RWPE2 (cell line): ENCODE data around the gene EFS.
"Not testable (repeated sequence)": the region's sequence is repeated elsewhere in the genome, so short reads cannot be mapped to it uniquely, and the experiment has no call there.

ENCODE experiments used
- ATAC-seq: fragments of 200-7000 bp; cut with Tn5 transposase; 3 replicates; pipeline ENCODE4 v1.9.1; 2021; ENCODE audit warnings: low read depth
- DNase-seq: peaks from one replicate; pipeline ENCODE4 v3.0.0-alpha.2; 2020; ENCODE audit warnings: low spot score
- H3K27ac ChIP-seq: fragments of 450-650 bp; 2 replicates; pipeline ENCODE4 v1.5.1; 2017; ENCODE audit warnings: mild to moderate bottlenecking; ENCODE audit not compliant: poor library complexity, severe bottlenecking
- H3K27me3 ChIP-seq: fragments of 250-450 bp; sonication (Bioruptor Pico); 2 replicates; pipeline ENCODE4 v1.5.1; 2021; ENCODE audit warnings: mild to moderate bottlenecking, moderate library complexity; ENCODE audit not compliant: insufficient read depth, poor library complexity, severe bottlenecking
- H3K36me3 ChIP-seq: fragments of 250-450 bp; sonication (Bioruptor Pico); 2 replicates; pipeline ENCODE4 v1.5.1; 2020; ENCODE audit warnings: low read depth, mild to moderate bottlenecking, moderate library complexity
- H3K4me1 ChIP-seq: fragments of 250-450 bp; sonication (Bioruptor Pico); 2 replicates; pipeline ENCODE4 v1.5.1; 2021; ENCODE audit warnings: mild to moderate bottlenecking, moderate library complexity; ENCODE audit not compliant: insufficient read depth, poor library complexity, severe bottlenecking
- H3K4me3 ChIP-seq: fragments of 250-450 bp; sonication (Bioruptor Pico); 2 replicates; pipeline ENCODE4 v1.5.1; 2021; ENCODE audit warnings: mild to moderate bottlenecking, moderate library complexity; ENCODE audit not compliant: severe bottlenecking
- H3K9me3 ChIP-seq: fragments of 250-450 bp; sonication (Bioruptor Pico); 2 replicates; pipeline ENCODE4 v1.5.1; 2021; ENCODE audit warnings: mild to moderate bottlenecking, moderate library complexity; ENCODE audit not compliant: severe bottlenecking
- TF ChIP-seq, protein P1 (sequence below): fragments of 450-650 bp; IDR thresholded peaks from one replicate; pipeline ENCODE4 v1.5.1; 2017; ENCODE audit warnings: mild to moderate bottlenecking, moderate library complexity; ENCODE audit not compliant: poor library complexity, severe bottlenecking

EFS gene

DNA sequence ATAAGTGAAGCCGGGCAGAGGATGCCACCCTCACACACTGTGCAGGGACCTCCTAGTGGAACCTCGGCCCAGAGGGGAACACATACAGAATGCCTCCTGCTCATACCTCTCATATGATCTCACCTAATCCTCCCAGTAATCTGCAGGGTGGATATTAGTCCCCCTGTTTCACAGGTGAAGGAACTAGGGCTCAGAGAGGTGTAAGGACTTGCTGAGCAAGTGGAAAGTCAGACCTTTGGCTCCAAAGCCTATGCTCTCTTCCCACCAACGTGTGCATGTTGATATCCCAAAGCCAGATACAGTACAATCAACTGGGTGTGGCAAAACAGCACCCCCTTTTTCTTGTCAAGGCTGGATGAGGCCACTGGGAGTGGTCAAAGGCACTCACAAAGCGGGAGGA lies 38.9 kb upstream of the EFS start:
- H3K9me3 ChIP-seq = no peaks in the 10 kb centered on the region
- no peaks in the 10 kb centered on the region for H3K4me1 ChIP-seq
- no peak for ATAC-seq
- H3K27ac ChIP-seq = no peak overlapping the region
- H3K36me3 ChIP-seq = no peaks in the 10 kb centered on the region
- no peaks in the 10 kb centered on the region for H3K27me3 ChIP-seq
- no peak for DNase-seq
- no peak overlapping the region for H3K4me3 ChIP-seq
- TF ChIP-seq, protein P1, sequence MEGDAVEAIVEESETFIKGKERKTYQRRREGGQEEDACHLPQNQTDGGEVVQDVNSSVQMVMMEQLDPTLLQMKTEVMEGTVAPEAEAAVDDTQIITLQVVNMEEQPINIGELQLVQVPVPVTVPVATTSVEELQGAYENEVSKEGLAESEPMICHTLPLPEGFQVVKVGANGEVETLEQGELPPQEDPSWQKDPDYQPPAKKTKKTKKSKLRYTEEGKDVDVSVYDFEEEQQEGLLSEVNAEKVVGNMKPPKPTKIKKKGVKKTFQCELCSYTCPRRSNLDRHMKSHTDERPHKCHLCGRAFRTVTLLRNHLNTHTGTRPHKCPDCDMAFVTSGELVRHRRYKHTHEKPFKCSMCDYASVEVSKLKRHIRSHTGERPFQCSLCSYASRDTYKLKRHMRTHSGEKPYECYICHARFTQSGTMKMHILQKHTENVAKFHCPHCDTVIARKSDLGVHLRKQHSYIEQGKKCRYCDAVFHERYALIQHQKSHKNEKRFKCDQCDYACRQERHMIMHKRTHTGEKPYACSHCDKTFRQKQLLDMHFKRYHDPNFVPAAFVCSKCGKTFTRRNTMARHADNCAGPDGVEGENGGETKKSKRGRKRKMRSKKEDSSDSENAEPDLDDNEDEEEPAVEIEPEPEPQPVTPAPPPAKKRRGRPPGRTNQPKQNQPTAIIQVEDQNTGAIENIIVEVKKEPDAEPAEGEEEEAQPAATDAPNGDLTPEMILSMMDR = no peak

DNA sequence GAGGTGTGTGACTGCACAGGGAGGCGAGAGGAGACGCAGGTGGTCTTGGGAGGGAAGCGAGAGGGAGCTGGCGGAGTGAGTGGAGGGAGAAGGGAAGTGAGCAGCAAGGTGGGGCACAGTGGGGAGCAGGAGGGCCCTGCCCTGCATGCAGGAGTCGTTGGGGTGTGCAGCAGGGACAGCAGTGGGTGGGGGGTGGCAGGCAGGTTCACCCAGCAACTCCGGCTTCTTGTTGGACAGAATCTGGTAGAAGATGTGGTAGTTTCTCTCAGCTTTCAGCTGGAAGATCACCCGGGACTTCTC lies 38.1 kb upstream of the EFS start:
- no peak for DNase-seq
- Histone ChIP-seq H3K27ac (no peak overlapping the region), H3K27me3 (no peaks in the 10 kb centered on the region), H3K9me3 (no peaks in the 10 kb centered on the region), H3K4me1 (no peaks in the 10 kb centered on the region), H3K4me3 (no peak overlapping the region), H3K36me3 (no peaks in the 10 kb centered on the region)
- ATAC-seq = no peak
- TF ChIP-seq, protein P1 = no peak

GRCh38 chr14:23402296-23403138 lies 37.5 kb upstream of the EFS start:
- TF ChIP-seq, protein P1 = no peak
- no peaks in the 10 kb centered on the region for H3K36me3 ChIP-seq

DNA sequence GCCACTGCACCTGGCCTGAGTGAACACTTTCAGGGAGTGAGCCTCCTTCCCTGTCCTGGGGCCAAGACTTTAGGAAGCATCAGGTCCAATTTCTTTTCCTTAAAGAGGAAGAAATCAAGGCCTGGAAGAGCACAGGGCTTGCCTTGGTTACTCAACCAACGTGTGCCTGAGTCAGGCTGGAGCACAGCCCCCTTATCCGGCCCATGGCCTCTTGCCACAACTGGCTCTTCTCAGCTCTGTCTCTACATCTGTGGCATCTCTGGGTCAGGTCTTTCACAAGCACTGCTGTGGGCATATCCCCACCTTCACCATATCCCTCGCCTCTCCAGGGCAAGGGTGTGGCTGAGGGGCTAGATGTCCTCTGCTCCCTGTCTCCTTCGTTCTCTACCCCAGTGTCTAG lies 36.3 kb upstream of the EFS start:
- H3K4me1 ChIP-seq = no peaks in the 10 kb centered on the region
- no peaks in the 10 kb centered on the region for H3K27me3 ChIP-seq
- no peak for ATAC-seq
- H3K4me3 ChIP-seq = no peak overlapping the region
- no peak overlapping the region for H3K27ac ChIP-seq
- DNase-seq = no peak
- no peaks in the 10 kb centered on the region for H3K9me3 ChIP-seq
- TF ChIP-seq, protein P1 = no peak
- H3K36me3 ChIP-seq = no peaks in the 10 kb centered on the region

More at GRCh38 chr14:23402296-23403138, 37.5 kb upstream of the EFS start:
- ATAC-seq (no peak), DNase-seq (no peak)
- Histone ChIP-seq H3K27ac (no peak overlapping the region), H3K9me3 (no peaks in the 10 kb centered on the region), H3K4me1 (no peaks in the 10 kb centered on the region), H3K4me3 (no peak overlapping the region), H3K27me3 (no peaks in the 10 kb centered on the region)

DNA sequence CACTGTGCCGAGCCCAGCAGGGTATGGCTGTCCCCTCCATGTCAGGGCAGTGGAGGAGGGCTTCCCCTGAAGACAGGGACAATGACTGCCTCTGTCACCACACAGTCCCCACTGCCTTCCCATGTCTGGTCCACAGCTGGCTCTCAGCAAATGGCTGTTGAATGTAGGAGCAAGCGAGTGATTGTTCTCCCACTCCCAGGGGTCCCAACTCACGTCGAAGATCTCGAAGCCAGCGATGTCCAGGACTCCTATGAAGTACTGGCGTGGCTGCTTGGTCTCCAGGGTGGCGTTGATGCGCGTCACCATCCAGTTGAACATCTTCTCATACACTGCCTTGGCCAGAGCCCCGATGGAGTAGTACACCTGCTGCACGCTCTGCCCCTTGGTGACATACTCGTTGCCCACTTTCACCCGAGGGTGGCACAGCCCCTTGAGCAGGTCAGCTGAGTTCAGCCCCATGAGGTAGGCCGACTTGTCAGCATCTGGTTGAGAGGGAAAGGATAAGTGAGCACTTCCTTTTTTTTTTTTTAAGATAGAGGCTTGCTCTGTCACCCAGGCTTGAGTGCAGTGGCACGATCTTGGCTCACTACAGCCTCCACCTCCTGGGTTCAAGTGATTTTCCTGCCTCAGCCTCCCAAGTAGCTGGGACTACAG lies 35.7 kb upstream of the EFS start:
- ATAC-seq, DNase-seq, H3K9me3 ChIP-seq, H3K4me3 ChIP-seq, H3K27ac ChIP-seq, H3K4me1 ChIP-seq, H3K36me3 ChIP-seq, H3K27me3 ChIP-seq: not testable (repeated sequence)
